HG02642 (cell line): ENCODE measurements around the gene NKTR.
A peak's percentile ranks its signal among the peaks of the same experiment; 100 is the strongest.
"Not testable (repeated sequence)": the region's sequence is repeated elsewhere in the genome, so short reads cannot be mapped to it uniquely, and the experiment has no call there.

Experiments used
- ATAC-seq: cut with Tn5 transposase; IDR thresholded peaks from one replicate; pipeline ENCODE4 v1.9.1; 2021; ENCODE audit warnings: mild to moderate bottlenecking; ENCODE audit not compliant: unreplicated experiment, poor library complexity

Gene NKTR

DNA sequence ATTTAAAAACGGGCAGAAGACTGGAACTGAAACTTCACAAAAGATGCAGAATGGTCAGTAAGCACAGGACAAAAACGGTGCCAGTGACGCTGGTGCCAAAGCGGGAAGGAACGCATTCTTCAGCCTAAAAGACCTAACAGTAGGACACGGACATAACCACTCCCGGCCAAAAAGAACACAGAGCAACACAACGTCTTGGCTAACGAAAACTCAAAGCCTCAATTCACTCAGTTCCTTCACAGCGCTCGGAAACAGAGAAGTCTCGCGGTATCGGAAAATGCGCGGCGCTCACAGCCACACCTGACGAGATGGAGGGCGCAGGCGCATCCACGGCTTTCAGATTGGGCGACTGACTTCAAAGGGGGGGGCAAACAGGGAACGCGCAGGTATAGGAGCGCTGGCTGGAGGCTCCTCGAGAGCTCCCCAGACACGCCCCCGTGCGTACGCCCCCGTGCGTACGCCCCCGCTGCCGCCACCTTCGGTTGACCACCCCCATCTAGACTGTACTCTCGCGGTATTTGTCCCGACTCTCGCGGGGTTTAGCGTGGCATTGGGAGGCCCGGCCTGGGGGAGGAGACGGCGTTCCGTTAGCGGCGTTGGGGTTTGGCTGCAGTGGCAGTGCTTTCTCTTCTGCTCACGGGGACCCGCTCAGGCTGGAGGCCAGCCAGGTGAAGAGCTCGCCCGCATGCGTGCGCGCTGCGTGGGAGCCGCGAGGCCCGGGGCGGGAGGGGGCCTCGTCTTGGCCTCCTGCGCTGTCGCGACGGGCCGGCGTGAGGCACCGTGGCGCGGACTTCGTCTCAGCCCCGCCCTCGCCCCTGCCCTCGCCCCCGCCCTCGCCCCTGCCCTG lies at the start of gene NKTR:
Gene NKTR, plus strand, starts transcription at position 576 of the 847 bp plus-strand sequence. CDS start 321 bp downstream, outside the sequence.
- peak; percentile 91 for ATAC-seq

DNA sequence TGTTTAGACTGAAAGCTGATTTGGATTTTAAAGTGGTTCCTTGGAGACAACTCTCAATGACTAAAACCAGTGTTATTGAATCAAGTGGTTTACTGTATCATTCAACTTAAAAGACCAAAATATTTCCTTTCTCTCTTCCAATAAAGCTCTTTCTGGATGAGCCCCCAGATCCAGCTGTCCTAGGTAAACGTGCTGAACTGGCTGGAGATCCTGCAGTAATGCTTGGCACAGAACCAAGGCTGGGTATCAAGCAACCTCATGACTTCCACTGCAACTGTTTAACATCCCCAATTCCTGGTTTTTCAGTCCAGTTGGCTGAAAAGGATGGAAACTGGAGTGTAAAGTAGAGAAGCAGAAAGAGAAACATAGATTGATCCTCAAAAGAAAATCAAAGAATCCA lies 47.7 kb upstream of the NKTR start:
- no peak for ATAC-seq

DNA sequence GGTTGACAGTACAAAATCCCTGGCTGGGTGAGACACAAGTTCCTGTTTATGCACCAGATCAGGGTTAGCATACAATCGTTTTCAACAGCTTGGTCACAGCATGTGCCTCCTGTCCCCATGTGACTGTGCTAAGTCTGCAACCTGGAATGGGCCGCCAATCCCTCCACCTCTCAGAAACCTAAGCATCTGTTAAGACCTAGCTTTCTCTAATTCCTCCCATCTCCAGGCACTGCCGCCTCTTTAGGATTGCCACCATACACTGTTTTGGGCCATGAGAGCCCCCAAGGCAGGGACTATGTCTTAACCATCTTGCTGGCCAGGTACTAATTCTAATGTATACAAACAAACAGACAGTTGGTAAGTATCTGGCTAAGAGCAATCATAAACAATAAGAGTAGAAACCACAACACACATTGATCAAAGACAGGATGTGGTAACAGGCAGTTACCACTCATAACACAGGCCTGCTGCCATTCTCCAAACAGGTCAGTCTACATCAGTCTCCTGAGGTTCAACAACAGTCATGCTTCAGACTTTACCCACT lies 44.3 kb upstream of the NKTR start:
- ATAC-seq, result no peak

DNA sequence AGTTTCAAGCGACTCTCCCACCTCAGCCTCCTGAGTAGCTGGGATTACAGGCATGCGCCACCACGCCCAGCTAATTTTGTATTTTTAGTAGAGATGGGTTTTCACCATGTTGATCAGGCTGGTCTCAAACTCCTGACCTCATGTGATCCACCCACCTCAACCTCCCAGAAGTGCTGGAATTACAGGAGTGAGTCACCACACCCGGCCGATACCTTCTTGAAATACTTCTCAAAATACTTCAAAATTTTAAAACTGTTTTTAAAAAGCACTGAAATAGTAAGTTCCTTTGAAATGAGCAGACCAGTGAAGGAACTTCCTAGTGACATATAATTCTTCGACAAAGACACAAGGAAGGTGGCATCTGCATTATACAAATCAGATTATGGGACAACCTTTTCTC lies 43.7 kb upstream of the NKTR start:
- ATAC-seq, result not testable (repeated sequence)

DNA sequence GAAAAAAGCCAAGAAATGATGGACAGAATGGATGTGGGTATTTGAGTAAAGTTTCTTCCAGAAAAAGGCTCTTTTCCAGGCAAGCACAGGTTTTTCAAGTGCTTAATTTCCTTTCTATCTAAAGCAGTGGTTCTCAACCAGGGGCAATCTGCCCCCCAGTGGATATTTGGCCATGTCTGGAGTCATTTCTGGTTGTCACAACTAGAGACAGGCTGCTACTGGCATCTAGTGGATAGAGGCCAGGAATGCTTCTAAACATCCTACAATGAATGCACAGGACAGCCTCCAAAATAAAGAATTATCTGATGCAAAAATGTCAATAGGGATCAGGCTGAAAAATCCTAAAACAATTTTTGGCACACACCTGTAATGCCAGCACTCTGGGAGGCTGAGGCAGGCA lies 42.6 kb upstream of the NKTR start:
- no peak for ATAC-seq

DNA sequence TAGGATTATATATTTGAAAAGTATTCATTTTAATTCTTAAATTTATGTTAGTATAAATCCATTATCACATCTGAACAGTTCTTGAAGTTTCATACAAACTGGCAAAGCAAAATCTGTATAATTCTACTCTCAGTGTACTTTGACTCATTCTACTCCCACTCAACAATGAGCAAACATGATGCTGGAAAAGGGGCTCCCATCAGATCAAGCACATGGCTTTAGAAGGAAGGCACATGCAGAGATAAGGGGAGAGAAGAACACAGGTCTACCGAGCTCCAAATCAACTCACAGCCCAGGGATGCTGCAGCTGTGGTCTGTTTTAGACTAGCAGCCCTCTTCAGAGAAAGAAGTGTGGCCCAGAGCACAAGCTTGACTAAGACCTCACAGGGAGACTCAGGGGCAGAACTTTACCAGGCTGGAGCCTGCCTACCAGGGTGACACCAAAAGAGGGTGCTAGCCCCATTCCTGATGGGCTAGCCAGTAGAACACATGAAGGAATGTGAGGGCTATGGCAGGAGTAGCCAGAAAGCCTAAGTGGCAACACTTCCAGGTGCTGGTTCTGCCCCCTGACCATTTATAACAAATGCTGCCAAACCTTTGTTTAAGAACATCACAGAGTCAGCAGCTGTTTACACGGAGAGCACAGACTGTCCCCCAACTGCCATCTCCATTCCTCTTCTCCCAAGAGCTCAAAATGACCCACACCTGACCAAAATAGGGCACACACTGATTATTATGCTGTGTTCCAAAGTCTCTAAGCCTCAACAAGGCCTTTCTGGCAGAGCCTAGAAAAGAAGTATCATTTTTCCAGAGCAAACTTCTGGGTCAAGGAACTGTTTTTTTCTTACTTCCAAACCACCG lies 38.2 kb upstream of the NKTR start:
- ATAC-seq, result no peak

DNA sequence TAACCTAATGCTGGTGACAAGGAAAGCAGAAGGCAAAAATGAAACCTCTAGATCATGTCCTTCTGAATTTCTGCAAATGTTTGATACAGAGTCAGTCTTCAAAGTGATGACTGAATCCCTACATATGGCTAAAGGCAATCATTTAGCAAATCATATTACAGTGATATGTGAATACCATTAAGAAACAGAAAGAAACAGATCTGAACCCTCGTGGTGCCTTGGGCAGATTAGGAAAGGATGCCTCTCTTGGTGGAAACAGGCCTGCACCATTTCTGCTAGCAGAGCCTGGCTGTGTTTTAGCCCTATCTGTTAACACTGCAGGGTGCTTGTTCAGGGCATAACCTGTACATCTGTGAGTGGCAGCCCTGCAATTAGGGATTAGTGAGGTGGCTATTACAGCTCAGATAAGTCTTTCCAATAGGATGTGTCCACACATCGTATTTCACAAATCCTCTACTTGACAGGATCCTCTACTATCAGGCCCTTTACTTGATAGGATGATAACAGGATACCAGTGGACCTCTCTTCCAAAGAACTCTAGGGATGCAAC lies 30.8 kb upstream of the NKTR start:
- ATAC-seq, result no peak

DNA sequence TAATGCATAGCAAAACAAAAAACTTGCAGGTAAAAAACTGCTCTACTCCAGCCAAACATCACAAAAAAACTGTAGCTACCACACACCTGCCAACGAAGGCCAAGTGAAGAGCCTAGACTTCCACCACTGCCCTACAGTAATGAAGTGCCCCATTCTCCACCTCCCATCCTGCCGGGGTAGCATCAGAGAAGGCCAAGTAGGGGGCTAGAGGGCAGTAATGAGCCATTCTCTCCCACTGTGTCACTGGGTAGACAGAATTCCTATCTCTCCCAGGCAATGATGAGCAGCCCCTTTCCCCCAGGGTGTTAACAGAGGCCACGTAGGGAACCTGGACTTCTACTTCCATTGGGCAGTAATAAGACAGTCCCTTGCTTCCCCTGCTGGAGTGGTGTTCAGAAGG lies 28.2 kb upstream of the NKTR start:
- peak; percentile 59 for ATAC-seq

DNA sequence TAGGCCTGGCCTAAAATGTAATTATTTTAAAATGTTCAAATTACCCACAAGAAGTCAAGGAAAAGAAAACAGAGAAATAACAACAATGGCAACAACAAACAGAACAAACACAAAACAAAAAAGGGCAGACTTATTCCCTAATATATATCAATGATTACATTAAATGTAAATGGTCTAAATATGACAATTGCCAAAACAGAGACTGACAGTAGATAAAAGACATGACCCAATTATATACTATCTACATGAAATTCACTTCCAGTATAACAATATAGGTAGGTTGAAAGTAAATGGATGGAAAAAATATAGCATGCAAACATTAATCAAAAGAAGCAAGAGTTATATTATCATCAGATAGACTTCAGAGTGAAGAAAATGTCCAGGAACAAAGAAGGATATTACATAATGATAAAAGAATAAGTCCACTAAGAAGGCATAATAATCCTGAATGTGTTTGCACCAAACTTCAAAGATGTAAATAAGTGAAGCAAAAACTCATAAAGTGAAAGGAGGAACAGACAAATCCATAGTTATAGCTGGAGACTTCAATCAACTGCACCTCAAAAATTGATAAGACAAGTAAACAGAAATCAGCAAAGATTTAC lies 25.2 kb upstream of the NKTR start:
- ATAC-seq, result no peak

DNA sequence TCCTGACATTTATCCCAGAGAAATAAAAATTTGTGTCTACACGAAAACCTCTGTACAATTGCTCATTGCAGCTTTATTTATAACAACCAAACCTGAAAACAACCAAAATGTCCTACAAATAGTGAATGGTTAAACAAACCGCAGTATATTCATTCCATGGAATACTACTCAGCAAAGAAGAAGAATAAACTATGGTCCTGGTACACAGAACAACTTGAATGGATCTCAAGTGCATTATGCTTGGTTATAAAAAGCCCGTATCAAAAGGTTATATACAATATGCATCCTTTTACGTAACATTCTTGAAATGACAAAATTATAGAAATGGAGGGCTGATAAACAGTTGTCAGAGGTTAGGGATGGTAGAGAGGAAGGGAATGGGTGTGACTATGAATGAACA lies 22.4 kb upstream of the NKTR start:
- no peak for ATAC-seq

DNA sequence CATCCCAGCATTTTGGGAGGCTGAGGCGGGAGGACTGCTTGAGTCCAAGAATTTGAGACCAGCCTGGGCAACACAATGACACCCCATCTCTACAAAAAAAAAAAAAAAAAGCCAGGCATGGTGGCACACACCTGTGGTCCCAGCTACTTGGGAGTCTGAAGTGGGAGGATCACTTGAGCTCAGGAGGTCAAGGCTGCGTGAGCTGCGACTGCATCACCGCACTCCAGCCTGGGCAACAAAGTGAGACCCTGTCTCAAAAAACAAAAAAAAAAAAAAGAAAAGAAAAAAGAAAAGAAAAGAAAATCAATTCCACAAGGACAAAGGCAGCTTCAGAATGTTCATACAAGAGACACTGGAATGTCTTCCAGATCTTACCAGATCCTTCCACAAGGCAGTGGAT lies 21.1 kb upstream of the NKTR start:
- not testable (repeated sequence) for ATAC-seq

DNA sequence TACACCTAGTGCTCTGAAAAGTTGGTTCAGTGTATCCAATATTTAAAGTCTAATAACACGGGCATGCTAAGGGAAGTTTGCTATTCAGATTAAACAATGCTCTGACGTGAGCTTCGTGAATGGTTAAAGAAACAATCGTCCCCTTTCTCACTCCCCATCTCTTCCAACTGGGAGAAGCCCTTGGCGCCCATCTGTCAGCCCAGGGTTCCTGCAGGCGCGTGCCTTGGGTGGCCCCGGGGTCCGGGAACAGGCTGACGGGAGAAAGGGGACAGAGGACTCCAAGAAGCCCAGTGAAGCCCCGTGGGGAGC lies 19.1 kb upstream of the NKTR start:
- no peak for ATAC-seq

DNA sequence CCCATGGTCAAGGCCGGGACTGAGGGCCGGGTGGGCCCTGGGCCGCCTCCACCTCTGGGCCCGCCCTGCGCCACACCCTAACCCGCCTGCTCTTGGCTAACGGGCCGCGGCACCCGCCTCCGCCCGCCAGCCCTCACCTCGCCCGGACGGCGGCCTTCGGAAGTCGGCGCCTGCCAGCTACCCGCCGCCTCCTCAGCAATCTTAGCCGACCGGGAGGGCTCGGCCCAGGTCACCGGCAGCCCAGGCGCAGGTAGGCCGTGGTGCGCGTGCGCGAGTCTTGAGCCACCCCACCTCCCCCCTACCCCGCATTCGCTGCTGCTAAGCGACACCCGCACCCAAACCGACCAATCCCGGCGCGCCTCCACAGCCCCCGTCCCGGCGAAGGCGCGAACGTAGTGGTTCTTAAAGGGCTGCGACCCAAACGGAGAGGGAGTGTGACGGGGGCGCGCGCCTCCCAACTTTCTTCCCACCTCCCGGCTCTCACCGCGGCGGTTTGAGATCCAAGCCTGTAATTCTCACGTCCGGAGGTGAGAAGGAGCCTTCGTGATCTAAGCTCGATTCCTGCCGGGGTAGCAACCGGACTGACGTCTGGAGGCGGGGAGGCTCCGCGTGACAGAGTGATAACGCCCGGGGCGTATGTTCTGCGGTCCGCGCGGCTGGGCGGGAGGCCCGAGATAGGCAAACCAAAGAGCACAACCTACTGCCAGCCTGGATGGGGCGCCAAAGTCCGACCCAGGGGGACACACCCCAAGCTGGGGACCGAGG lies 18.6 kb upstream of the NKTR start, which contains the start of gene SEC22C:
Gene SEC22C, minus strand, starts transcription at position 259 of the 765 bp plus-strand sequence. CDS start 12,921 bp downstream, outside the sequence.
- peak; percentile 95 for ATAC-seq

DNA sequence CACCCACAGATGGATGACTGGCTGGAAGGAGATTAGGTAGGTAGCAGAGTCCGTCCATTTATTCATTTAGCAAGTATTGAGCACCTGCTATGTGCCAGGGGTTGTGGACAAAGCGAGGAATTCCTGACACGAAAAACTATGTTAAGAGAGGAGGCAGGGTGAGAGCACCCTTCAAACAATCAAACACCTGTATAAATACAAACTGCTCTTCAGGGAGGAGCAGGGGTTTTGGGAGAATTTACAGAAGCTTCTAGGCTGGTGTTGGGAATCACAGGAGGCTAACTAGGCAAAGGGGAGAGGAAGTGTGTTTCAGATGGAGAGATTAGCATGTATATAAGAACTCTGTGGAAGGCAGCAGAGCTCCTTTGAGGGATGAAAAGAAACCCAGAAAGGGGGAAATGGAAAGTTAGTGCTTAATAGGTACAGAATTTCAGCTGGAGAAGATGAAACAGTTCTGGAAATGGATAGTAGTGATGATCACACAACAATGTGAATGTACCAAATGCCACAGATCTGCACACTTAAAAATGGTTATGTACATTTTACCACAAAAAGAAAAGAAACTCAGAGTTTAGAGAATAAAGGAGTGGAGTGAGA lies 17.9 kb upstream of the NKTR start:
- no peak for ATAC-seq

DNA sequence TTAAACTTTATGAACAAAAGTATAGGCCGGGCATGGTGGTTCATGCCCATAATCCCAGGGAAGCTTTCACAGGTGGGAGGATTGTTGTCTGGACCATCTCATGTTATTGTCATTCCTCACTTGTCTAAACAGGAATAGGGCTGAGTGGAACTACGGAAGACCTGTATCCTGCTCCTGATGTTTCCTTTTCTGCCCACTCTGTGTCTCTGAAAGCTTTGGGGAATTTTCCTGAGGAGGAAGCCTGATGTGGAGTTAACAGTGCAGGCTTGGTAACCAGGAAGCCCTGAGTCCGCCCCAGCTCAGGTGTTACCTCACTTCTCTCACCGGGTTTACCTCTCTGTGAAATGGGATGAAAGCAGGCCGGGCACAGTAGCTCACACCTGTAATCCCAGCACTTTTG lies 11.9 kb upstream of the NKTR start:
- no peak for ATAC-seq

DNA sequence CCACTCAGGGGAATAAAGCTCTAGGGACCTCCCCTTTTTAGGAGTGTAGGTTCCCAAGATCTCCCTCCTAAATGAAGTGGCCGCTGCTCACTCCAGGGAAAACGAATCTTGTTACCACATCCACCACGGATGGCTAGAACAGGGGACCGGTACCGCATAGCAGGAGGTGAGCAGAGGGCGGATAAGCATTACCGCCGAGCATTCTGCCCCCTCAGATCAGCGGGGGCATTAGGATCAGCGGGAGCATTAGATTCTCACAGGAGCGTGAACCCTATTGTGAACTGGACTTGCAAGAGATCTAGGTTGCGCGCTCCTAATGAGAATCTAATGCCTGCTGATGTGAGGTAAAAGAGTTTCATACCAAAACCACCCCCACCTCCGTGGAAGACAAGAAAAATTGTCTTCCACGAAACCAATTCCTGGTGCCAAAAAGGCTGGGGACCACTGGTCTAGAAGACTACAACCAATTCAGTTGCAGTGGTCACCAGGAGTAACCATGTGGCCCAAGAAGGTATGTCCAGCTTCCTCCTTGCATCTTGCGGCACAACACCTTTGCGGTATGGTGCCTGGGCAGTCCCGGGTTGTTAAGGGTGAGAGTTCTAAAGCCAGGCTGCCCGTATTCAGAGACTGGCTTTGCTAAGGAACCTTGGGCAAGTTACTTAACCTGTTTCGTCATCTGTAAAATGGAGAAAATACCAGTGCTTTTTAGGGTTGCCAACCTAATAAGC lies 10.9 kb upstream of the NKTR start:
- ATAC-seq, result no peak

DNA sequence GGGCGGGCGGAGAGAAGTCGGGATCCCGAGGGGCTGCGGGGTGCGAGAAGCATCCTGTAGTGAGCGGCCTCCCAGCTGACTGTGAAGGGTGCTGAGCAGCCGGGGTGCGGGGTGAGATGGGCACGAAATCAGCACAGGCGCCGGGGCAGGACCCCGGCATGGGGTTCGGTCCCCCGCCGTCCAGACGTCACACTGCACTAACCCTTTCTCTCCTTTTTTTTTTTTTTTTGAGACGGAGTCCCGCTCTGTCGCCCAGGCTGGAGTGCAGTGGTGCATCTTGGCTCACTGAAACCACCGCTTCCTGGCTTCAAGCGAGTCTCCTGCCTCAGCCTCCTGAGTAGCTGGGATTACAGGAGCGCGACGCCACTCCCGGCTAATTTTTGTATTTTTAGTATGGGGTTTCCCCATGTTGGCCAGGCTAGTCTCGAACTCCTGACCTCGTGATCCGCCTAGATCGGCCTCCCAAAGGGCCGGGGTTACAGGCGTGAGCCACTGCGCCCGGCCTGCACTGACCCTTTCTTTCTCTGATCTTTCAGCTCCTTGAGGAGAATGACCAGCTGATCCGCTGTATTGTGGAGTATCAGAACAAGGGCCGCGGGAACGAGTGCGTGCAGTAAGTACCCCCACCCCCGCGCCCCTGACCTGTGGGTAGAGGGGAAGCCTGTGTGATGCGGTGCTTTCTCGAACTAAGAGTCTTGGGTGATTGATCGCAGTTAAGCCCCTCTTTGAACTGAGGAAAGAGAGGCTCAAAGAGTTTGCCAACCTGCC lies 9.3 kb upstream of the NKTR start:
- no peak for ATAC-seq

DNA sequence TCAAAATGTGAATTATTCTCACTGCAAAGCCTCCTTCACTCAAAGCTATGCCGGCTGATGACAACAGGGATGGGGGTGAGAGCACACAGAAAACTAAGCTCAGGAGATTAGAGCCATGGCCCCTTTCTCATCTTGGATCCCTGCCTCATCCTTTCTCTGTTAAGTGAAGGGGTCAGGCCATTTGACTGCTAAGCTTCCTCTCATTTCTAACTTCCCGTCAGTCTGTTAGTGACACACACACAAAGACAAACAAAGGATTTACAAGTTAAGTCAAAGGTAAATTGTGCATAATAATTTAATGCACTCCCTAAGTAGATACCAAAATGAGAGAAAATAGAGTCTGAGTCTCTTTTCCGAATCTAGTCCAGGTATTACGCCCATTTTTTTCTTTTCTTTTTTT lies 8.7 kb upstream of the NKTR start:
- no peak for ATAC-seq
